SH-SY5Y (cell line): ENCODE data around the gene TBC1D8.
A peak's percentile ranks its signal among the peaks of the same experiment; 100 is the strongest.

Experiments
- GATA2 ChIP-seq: IDR thresholded peaks from 2 replicates; pipeline ENCODE4 v1.6.1; 2011; ENCODE audit warnings: mild to moderate bottlenecking, low read depth, low read length
- GATA3 ChIP-seq: IDR thresholded peaks from 2 replicates; pipeline ENCODE4 v1.6.1; 2011; ENCODE audit warnings: low read depth, mild to moderate bottlenecking, low read length, moderate library complexity

TBC1D8 gene

DNA sequence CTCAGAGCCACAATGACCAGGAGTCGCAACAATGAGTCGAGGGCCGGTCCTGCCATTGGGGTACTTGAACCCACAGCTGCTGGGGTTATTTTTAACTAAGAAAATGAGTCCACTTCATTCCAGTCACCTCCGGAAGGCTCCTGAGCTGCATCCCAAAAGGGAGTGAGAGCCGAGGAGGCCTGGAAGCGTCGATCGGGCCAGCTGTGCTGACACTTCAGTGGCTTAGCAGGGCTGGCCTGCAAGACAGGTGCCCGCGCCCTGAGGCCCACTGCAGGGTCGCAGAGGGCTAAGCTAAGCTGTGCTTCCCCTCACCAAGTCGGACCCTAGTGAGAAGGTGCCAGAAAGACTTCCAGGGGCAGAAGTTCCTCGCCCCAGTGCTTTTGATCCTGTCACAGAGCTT is 21.1 kb downstream of the TBC1D8 start:
- TF ChIP-seq GATA2: no peak
- TF ChIP-seq GATA3: no peak

GRCh38 chr2:101127319-101128056 is 23.7 kb downstream of the TBC1D8 start:
- TF ChIP-seq GATA2 (no peak), GATA3 (no peak)

- no peak for TF ChIP-seq GATA2
- no peak for TF ChIP-seq GATA3
These were observed 25.4 kb downstream of the TBC1D8 start for GRCh38 chr2:101125808-101126207.

- TF ChIP-seq GATA2: no peak
- no peak for TF ChIP-seq GATA3
These were observed 25.8 kb downstream of the TBC1D8 start for GRCh38 chr2:101125374-101125773.

DNA sequence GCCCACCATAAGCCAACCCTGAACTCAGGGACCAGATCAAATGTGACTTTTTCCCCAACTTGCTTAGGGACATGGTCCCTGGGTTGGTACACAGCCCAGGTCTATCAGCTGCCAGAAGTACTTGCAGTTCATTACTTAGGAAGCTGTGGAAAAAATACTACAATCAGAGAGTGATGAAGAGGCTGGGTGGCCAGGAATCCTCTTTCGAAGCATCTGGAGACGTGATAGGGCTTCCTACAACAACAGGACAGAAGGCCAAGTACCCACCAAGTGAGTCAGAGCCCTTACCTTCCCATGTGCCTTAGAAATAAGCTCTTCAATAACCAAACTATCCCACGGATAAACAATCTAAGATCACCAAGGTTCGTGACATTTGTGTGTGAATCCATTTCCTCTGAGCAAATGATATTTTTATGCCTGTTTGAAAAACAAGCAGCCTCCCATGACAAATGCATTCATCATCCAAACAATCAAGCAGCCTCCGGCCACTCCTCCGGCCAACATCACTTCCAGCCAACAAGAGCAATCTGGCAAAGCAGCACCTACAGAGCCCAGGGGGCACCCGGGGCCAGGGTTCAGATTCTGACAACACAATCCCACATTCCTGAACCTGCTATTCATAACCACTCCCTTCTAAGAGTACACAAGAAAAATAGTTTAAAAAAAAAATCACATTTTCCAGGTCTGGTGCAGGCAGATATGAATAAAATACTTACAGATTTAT is 26.4 kb downstream of the TBC1D8 start:
- TF ChIP-seq GATA3 (no peak), GATA2 (no peak)

DNA sequence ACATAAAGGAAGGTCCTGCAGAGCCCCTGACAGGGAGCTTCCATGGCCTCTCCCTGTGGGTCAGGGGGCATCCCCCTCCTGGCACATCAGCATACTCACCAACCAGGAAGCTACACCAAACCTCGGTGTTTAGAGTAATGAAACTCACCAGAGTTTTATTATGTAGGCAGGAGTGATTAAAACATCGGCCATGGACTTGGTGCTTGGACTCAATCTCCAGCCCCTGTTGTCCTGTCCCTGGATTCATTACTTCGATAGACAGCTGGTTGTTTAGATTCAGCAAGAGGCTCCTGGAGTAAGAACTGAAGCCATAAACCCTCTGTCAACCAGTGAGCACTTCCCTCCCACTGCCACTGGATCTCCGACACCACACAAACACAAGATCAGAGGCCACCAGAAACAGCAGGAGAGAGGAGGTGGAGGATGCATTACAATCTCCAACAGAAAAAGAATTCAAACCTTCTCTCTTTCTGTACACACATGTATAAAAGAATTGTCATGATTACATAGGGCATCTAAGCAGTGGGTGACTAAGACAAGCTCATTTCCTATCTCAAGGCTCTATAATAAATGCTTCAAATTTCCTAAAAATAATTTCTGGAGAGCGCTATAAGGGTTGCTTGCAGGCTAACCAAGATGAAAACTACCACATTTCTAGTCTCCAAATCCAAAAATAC is 27.2 kb downstream of the TBC1D8 start:
- TF ChIP-seq GATA2: no peak
- TF ChIP-seq GATA3: no peak

DNA sequence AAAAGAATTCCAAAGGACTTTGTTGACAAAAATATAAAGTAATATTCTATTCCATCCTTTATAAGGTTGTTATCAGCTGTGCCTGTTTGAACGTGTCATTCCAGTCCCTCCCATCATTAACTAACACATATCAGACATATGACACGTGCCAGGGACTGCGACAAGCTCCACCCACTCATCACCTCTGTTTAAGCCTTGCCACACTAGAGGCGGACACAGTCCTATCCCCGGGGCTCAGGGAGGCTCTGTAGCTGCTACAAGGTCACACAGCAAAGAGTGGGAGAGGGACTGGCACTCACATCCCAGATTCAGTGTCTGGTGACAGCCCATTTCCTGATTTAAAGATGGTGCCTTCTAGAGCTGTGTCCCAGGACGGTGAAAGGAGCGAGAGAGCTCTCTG is 30.0 kb downstream of the TBC1D8 start:
- TF ChIP-seq GATA3: no peak
- no peak for TF ChIP-seq GATA2

GRCh38 chr2:101120124-101120996 is 30.8 kb downstream of the TBC1D8 start:
- TF ChIP-seq GATA2: 0 out of 2 replicates have a peak, but pooled peaks have one; percentile 32
- TF ChIP-seq GATA3: no peak

DNA sequence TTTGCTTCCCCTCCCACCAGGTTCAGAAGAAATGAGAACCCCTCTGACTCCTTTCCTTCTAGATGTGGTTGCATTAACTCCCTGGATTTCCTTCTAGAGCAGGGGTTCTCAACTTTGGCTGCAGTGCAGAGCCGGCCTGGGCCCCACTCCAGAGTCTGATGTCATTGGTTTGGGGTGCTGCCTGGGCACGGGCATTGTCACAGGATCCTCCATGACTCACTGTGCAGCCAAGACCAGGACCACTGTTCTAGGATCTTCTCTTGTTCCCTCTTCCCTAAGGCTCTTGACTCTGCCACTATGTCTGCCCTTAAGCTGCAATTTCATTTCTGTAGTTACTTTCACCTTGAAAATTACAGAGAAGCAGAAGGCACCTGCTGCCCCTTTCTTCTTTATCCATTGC is 31.8 kb downstream of the TBC1D8 start:
- TF ChIP-seq GATA2 (no peak), GATA3 (no peak)

- TF ChIP-seq GATA2 (no peak), GATA3 (no peak)
These were observed 34.2 kb downstream of the TBC1D8 start for GRCh38 chr2:101116841-101117552.

DNA sequence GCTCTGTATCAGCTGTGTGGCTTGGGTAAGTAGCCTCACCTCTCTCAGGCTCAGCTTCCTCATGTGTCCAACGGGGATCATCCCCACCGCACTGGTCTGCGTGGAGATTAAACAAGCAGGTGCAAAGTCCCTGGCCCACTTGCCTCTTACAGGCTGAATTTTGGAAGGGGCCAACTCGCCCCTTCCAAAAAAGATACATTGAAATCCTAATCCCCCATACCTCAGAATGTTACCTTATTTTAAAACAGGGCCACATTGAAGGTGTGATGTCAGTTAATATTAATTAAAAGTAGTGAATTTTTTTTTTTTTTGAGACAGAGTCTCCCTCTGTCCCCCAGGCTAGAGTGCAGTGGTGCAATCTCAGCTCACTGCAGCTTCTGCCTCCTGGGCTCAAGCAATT is 34.8 kb downstream of the TBC1D8 start:
- TF ChIP-seq GATA2: no peak
- TF ChIP-seq GATA3: no peak

DNA sequence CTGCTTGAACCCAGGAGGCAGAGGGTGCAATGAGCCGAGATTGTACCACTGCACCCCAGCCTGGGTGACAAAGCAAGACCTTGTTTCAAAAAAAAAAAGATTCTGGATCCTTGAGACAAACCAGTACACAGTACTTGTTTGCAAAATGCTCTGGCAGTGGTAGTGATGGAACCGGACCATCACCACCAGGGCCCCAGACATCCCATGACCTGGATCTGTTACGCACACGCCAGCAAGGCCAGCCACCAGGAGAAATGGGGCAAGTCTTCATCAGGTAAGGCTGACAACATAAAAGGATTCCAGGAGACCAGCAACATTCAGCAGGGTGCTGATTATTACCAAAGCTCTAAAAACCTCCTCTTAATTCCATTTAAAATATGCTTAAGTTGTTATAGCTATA is 35.5 kb downstream of the TBC1D8 start:
- no peak for TF ChIP-seq GATA3
- no peak for TF ChIP-seq GATA2

GRCh38 chr2:101114815-101115214 is 36.4 kb downstream of the TBC1D8 start:
- TF ChIP-seq GATA2 (no peak), GATA3 (no peak)
